NAMALWA (cell line): Measurements from ENCODE around the gene CTLA4.
"Not testable (repeated sequence)": the region's sequence is repeated elsewhere in the genome, so short reads cannot be mapped to it uniquely, and the experiment has no call there.

Source experiments
- DNase-seq: peaks from one replicate; pipeline ENCODE4 v3.0.0-alpha.2; 2015; ENCODE audit warnings: low spot score

Gene CTLA4

GRCh38 chr2:203858176-203858575, 9.4 kb upstream of the CTLA4 start:
- DNase-seq: no peak

- DNase-seq: no peak
These were observed 8.4 kb upstream of the CTLA4 start for GRCh38 chr2:203859030-203859789.

DNA sequence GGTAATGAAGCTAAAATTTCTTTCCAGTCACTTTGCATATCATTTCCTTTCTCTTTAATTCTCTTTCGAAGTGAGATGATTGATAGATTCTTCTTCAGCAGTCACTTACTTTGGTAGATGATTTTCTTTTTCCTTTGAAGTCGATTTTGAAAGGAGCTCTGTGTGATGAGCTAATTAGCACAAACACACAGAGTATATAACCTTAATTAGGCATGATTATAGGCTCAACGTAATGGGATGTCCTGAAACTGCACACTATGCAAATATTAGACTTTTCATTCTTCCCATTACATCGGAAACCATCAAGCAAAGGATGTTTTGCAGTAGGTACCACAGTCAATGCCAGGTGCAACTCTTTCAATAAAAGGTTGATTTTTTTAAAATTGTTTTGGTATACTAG, 6.4 kb upstream of the CTLA4 start:
- DNase-seq: no peak

- DNase-seq: no peak
These were observed 6.0 kb upstream of the CTLA4 start for GRCh38 chr2:203861607-203862006.

DNA sequence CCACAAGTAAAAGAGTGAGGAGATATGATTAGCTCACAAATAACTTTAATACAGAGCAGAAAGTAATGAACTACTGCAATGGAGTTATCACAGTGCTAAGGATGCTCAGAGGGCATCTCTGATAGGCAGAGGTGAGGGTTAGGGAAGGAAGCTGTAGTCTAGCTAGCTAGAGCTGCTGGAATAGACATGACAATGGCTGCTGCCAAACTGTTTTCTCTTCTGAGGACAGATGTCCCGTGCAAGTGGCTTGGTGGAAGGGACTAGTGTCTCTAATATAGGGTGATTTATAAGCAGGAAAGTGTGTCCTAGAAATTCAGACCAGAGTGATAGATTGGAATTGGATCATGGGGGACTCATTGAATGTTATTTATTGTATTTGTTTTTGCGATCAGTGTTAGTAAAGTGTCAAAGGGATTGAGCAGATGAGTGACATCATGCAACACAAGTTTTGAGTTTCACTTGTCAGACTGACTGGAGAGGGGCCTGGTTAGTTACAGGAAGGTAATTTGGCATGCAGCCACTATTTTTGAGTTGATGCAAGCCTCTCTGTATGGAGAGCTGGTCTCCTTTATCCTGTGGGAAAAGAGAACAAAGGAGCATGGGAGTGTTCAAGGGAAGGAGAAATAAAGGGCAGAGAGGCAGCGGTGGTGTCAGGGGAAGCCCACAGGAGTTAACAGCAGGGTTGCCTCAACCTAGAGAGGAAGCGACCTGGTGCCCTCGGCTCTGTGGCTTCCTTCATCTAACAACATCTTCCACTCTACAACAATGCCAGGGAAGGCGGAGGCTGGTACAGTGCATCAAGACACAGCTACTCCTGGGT, 1.9 kb downstream of the CTLA4 start:
- no peak for DNase-seq

- no peak for DNase-seq
These were observed 2.9 kb downstream of the CTLA4 start for GRCh38 chr2:203870481-203870880.

GRCh38 chr2:203870941-203871340, 3.4 kb downstream of the CTLA4 start:
- no peak for DNase-seq

- no peak for DNase-seq
These were observed 3.9 kb downstream of the CTLA4 start for GRCh38 chr2:203871371-203871983.

DNA sequence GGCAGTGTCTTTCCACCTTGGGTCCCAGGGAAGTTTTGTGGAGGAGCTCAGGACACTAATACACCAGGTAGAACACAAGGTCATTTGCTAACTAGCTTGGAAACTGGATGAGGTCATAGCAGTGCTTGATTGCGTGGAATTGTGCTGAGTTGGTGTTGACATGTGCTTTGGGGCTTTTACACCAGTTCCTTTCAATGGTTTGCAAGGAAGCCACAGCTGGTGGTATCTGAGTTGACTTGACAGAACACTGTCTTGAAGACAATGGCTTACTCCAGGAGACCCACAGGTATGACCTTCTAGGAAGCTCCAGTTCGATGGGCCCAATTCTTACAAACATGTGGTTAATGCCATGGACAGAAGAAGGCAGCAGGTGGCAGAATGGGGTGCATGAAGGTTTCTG, 5.9 kb downstream of the CTLA4 start:
- no peak for DNase-seq

DNA sequence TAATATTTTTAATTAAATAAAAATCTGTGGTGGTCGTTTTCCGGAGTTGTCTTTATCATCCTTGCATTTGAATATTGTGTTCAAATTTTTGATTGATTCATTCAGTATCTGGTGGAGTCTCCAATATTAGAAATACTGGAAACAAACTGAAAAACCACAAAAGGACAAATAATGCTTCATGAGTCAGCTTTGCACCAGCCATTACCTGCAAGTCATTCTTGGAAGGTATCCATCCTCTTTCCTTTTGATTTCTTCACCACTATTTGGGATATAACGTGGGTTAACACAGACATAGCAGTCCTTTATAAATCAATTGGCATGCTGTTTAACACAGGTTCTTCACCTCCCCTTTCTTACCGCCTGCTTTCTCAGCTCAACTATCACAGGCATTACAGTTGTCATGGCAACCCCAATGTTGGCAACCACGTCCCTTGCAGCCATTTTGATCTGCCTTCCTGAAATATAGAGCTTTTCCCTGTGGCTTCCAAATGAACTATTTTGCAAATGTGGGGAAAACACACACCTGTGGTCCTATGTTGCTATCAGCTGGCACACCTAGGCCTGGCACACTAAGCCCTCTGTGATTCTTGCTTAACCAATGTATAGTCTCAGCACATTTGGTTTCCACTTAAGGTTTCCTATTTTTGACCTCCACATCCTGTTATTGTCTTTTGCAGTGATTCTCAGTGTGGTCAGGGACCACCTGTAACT, 6.5 kb downstream of the CTLA4 start:
- no peak for DNase-seq

DNA sequence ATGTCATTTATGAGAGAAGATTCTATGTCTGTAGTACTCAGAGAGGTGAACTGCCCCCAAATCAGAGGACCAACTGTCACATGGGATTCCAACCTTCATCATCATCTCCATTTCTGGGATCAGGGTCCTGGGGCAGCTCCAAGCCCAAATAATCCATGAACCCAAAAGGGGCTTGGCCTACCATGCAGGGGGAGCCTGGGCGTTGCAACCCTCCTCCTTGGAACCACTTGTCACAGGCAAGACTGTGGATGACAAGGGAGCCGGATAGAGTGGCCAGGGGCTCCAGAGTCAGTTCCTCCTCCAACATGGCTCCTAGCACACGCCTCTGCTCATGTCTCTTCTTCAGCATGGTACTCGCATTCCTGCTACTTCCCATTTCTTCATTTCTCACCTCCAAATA, 7.9 kb downstream of the CTLA4 start:
- DNase-seq: no peak

DNA sequence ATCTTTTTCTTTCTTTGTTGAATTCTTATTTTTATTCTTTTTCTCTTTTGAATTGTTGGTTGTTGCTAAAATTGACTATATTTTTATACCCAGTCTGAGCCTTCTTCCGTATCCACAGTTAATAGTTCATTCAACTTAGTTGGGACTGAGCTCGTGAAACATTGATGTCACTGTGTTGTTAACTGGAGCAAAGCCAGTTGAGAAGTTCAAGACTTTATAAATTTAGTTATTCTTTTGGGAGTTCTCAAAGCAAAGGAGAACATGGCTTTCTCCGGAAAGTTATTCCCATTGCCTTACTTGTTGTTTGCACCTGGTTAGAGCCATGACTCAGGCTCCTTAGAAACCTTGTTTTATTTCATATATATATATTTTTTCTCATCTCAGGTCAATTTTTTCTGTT, 8.8 kb downstream of the CTLA4 start:
- DNase-seq: no peak

DNA sequence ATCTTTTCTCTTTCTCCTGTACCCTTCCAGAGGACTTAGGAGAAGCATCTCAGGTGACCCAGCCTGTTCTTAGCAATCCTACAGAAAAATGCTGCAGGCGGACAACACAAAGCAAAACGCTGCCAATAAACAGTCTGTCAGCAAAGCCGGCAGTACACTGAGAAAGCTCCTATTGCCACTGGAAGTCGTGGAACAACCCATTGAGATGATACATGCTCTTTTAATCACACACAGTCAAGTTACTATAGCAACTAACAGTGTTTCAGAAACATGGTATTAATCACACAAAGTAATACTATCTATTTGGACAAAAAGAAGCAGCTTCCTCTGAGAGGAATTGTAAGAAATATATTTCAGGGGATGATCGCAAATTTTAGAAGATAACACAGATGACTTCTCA, 10.5 kb downstream of the CTLA4 start:
- DNase-seq: no peak

DNA sequence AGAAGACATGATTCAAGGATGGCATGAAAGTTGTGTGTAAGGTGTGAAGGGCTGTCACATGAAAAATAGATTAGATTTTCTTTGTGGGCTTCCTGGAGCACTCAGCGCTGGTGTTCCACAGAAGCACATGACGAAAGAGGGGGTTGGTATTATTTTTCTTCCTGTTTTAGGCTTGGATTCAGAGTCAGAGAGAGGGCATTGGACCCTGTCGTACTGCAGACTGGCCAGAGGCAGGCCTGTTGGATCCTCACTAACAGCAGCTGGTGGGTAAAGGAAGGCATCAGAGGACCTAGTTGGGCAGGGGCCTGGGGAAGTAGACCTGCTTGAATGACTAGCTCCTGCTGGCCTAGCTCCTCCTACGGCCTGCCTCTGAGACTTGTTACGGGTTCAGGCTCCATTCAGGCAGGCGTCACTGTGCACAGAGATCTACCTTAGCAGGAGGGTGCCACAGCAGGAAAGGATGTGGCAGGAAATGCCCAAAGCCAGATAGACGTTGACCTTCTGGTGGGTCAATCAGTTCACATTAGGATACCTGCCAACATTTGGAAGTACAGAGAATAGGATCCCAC, 13.1 kb downstream of the CTLA4 start:
- no peak for DNase-seq

- not testable (repeated sequence) for DNase-seq
These were observed 13.6 kb downstream of the CTLA4 start for GRCh38 chr2:203881185-203881584.

GRCh38 chr2:203882551-203882950, 15.0 kb downstream of the CTLA4 start:
- no peak for DNase-seq

GRCh38 chr2:203886661-203887151, 19.1 kb downstream of the CTLA4 start:
- DNase-seq: no peak

- no peak for DNase-seq
These were observed 20.1 kb downstream of the CTLA4 start for GRCh38 chr2:203887677-203888076.

- DNase-seq: no peak
These were observed 22.0 kb downstream of the CTLA4 start for GRCh38 chr2:203889542-203889941.

DNA sequence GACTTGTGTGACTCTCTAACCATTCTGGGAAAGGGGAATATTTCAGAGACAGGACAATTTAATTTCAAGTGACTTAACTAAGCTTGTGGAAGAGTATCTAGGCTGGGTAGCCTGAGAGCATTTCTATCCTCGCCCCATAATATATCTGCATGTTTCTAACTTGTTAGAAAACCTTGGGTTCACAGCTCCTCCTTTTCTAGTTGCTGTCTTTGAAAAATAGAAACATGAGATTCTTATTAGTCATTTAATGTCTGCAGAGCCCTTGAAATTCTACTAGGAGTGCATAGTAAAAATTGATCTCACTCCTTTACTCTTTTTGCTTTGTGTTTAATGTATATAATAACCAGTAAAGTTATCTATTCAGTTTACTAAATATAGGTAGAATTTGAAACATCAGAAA, 22.4 kb downstream of the CTLA4 start:
- DNase-seq: no peak

- no peak for DNase-seq
These were observed 23.2 kb downstream of the CTLA4 start for GRCh38 chr2:203890733-203891132.

GRCh38 chr2:203891474-203891873, 23.9 kb downstream of the CTLA4 start:
- no peak for DNase-seq
